GM19043 (cell line): ENCODE measurements around the gene BBS1.
"Not testable (repeated sequence)": the region's sequence is repeated elsewhere in the genome, so short reads cannot be mapped to it uniquely, and the experiment has no call there.

ENCODE experiments used
- ATAC-seq: cut with Tn5 transposase; IDR thresholded peaks from one replicate; pipeline ENCODE4 v1.9.1; 2021; ENCODE audit warnings: low read depth; ENCODE audit not compliant: unreplicated experiment

BBS1 gene

GRCh38 chr11:66569076-66569475 is 58.6 kb downstream of the BBS1 start:
- ATAC-seq = no peak

- no peak for ATAC-seq
Measured at GRCh38 chr11:66570079-66570849, 59.8 kb downstream of the BBS1 start.

DNA sequence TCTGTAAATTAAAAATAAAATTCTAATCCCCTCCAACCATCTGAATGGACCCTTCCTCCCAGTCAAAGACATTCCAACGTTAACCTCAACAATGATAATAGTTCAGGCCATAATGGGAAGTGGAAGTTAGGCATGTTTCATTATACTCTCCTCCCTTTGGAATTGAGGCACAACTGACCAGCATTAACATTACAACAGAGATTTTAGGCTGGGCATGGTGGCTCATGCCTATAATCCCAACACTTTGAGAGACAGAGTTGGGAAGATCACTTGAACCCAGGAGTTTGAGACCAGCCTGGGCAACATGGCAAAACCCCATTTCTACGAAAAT is 60.4 kb downstream of the BBS1 start:
- ATAC-seq = no peak

DNA sequence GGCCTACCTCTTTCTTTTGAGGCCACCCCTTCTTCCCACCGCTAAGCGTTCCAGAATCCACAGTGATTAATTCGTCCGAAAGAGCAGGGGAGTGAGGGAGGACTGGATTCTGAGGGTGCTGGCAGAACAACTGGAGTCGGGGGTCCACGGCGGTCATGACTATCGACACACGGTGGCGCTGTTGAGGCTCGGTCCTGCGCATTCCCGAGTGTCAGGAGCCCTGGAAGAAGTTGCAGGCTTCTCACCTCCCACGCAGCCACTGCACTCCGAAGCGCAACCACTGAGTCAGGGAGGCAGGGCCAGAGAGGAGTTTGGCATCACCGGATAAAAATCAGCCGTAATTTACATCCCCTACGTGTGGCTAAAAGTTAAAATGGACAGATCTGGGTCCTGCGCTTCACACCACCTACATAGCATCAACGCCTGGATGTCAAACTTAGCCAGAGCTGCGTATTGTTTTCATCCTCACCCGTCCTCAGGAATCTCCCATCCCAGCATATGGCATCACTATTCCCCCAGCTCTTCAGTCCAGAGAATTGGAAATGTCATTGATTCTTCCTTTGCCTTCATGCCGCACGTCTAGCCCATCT is 68.7 kb downstream of the BBS1 start:
- ATAC-seq = no peak

DNA sequence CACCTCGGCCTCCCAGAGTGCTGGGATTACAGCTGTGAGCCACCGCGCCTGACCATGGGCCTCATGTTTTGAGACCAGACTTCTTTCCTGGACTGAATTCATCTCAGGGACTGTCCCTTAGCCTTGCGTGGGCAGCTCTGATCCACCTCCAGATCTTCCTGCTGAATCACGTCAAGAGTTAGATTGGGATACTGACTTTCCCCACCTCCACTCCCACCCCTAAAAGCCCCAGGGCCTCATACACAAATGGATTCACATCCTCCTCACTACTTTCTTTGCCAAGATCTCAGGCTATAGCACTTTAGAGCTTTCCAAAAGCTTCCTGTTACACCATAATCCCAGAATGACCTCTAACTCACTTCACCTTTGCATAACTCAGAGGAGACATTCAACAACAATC is 70.4 kb downstream of the BBS1 start:
- no peak for ATAC-seq

GRCh38 chr11:66581261-66581660 is 70.8 kb downstream of the BBS1 start:
- ATAC-seq = no peak

DNA sequence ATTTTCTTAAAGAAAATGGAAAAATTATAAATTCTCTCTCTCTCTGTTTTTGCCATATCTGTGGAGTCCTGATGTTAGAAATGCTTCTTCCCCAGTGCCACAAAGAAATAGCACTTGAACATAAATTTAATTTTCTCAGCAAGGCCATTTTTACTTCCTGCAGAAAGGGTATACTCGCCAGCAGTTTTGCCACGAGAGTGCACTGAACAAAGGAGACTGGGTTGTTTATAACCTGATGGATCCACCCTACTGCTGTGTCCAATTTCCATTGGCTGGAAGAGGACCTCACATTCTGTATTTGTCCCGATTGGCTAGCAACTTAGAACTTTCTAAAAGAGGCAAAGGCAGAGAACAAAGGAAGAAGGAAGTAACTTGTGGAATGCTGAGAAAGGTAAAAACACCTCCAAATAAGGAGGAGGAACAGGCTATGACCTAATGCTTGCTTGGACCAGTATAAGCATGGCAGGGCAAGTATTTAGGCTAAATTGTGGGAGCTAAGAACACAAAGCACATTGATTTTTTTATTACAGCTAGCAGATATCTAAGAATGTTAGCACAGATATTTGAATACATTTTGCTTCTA is 72.2 kb downstream of the BBS1 start:
- ATAC-seq = not testable (repeated sequence)
